ENCODE measurements around the gene APEH. TPM values are rescaled to one million over a fixed set of nuclear protein-coding genes. Genes with fewer than 3 reads are reported as not detected.

Gene APEH
- total RNA-seq, 1 donor from 2014 or later = 80.8 TPM

- Mint-ChIP-seq H3K36me3 (ENCODE audit: low read depth, unreplicated experiment) (peaks cover 2% of the 10 kb centered on the region), H3K4me1 (ENCODE audit: low read depth, unreplicated experiment) (peaks cover 13% of the 10 kb centered on the region), H3K27ac (ENCODE audit: unreplicated experiment) (no peak overlapping the region), H3K9me3 (ENCODE audit: unreplicated experiment) (peaks cover 3% of the 10 kb centered on the region), H3K27me3 (ENCODE audit: low read depth, unreplicated experiment) (peaks cover 13% of the 10 kb centered on the region), H3K4me3 (ENCODE audit: unreplicated experiment) (no peak overlapping the region)
- H3K4me3 ChIP-seq (ENCODE audit: insufficient read depth, low read depth, low read length) = no peak overlapping the region
- H3K27me3 ChIP-seq (ENCODE audit: insufficient read depth, low read length) = no peaks in the 10 kb centered on the region
- H4K20me1 ChIP-seq (ENCODE audit: insufficient read depth, low read length) = no peaks in the 10 kb centered on the region
- no peaks in the 10 kb centered on the region for H3K79me2 ChIP-seq (ENCODE audit: insufficient read depth, low read length)
- H3K9ac ChIP-seq (ENCODE audit: low read length) = no peak overlapping the region
- TF ChIP-seq EZH2 (IDR thresholded peaks at IDR 0.05; ENCODE audit: insufficient read depth, low read length) (no peak), CTCF (IDR thresholded peaks at IDR 0.05; ENCODE audit: insufficient read depth, low read depth, low read length) (no peak)
- no peaks in the 10 kb centered on the region for H3K9me3 ChIP-seq (ENCODE audit: insufficient read depth, low read depth, low read length)
- DNase-seq (ENCODE audit: low read depth) = no peak
- H3K36me3 ChIP-seq (ENCODE audit: insufficient read depth, low read length) = no peaks in the 10 kb centered on the region
- no peak for FAIRE-seq
- H3K4me2 ChIP-seq (ENCODE audit: low read length) = no peak overlapping the region
- H3K4me1 ChIP-seq (ENCODE audit: insufficient read depth, low read length) = no peaks in the 10 kb centered on the region
- H3K27ac ChIP-seq (ENCODE audit: low read depth, low read length) = no peak overlapping the region
- no peak overlapping the region for H2AFZ ChIP-seq (ENCODE audit: low read depth, low read length)
Measured at GRCh38 chr3:49650177-49650576, 24.0 kb upstream of the APEH start.

GRCh38 chr3:49650637-49651036, 23.5 kb upstream of the APEH start:
- no peak for FAIRE-seq
- Mint-ChIP-seq H3K27ac (ENCODE audit: unreplicated experiment) (no peak overlapping the region), H3K4me3 (ENCODE audit: unreplicated experiment) (no peak overlapping the region), H3K4me1 (ENCODE audit: low read depth, unreplicated experiment) (peaks cover 13% of the 10 kb centered on the region), H3K36me3 (ENCODE audit: low read depth, unreplicated experiment) (no peaks in the 10 kb centered on the region), H3K27me3 (ENCODE audit: low read depth, unreplicated experiment) (peaks cover 13% of the 10 kb centered on the region), H3K9me3 (ENCODE audit: unreplicated experiment) (peaks cover 3% of the 10 kb centered on the region)
- Histone ChIP-seq H2AFZ (ENCODE audit: low read depth, low read length) (no peak overlapping the region), H3K4me3 (ENCODE audit: insufficient read depth, low read depth, low read length) (no peak overlapping the region), H3K9ac (ENCODE audit: low read length) (no peak overlapping the region), H3K4me1 (ENCODE audit: insufficient read depth, low read length) (no peaks in the 10 kb centered on the region), H4K20me1 (ENCODE audit: insufficient read depth, low read length) (no peaks in the 10 kb centered on the region), H3K79me2 (ENCODE audit: insufficient read depth, low read length) (no peaks in the 10 kb centered on the region), H3K9me3 (ENCODE audit: insufficient read depth, low read depth, low read length) (no peaks in the 10 kb centered on the region), H3K27me3 (ENCODE audit: insufficient read depth, low read length) (no peaks in the 10 kb centered on the region), H3K27ac (ENCODE audit: low read depth, low read length) (no peak overlapping the region), H3K36me3 (ENCODE audit: insufficient read depth, low read length) (no peaks in the 10 kb centered on the region), H3K4me2 (ENCODE audit: low read length) (no peak overlapping the region)
- no peak for TF ChIP-seq EZH2 (IDR thresholded peaks at IDR 0.05; ENCODE audit: insufficient read depth, low read length)
- no peak for TF ChIP-seq CTCF (IDR thresholded peaks at IDR 0.05; ENCODE audit: insufficient read depth, low read depth, low read length)
- DNase-seq (ENCODE audit: low read depth) = no peak

- peaks cover 21% of the 10 kb centered on the region for H3K27me3 Mint-ChIP-seq (ENCODE audit: low read depth, unreplicated experiment)
Measured at GRCh38 chr3:49652218-49652902, 21.8 kb upstream of the APEH start.

More at GRCh38 chr3:49652218-49652902, 21.8 kb upstream of the APEH start:
- no peaks in the 10 kb centered on the region for H3K36me3 Mint-ChIP-seq (ENCODE audit: low read depth, unreplicated experiment)
- H3K27ac Mint-ChIP-seq (ENCODE audit: unreplicated experiment) = no peak overlapping the region
- H3K36me3 ChIP-seq (ENCODE audit: insufficient read depth, low read length) = no peaks in the 10 kb centered on the region
- no peak overlapping the region for H3K4me2 ChIP-seq (ENCODE audit: low read length)
- no peak overlapping the region for H3K27ac ChIP-seq (ENCODE audit: low read depth, low read length)
- peaks cover 3% of the 10 kb centered on the region for H3K9me3 Mint-ChIP-seq (ENCODE audit: unreplicated experiment)
- no peaks in the 10 kb centered on the region for H4K20me1 ChIP-seq (ENCODE audit: insufficient read depth, low read length)
- no peaks in the 10 kb centered on the region for H3K79me2 ChIP-seq (ENCODE audit: insufficient read depth, low read length)
- H3K9me3 ChIP-seq (ENCODE audit: insufficient read depth, low read depth, low read length) = no peaks in the 10 kb centered on the region
- H3K4me3 Mint-ChIP-seq (ENCODE audit: unreplicated experiment) = no peak overlapping the region
- H3K4me1 Mint-ChIP-seq (ENCODE audit: low read depth, unreplicated experiment) = peaks cover 12% of the 10 kb centered on the region
- no peak overlapping the region for H2AFZ ChIP-seq (ENCODE audit: low read depth, low read length)
- no peaks in the 10 kb centered on the region for H3K4me1 ChIP-seq (ENCODE audit: insufficient read depth, low read length)
- TF ChIP-seq EZH2 (IDR thresholded peaks at IDR 0.05; ENCODE audit: insufficient read depth, low read length) (no peak), CTCF (IDR thresholded peaks at IDR 0.05; ENCODE audit: insufficient read depth, low read depth, low read length) (no peak)
- H3K9ac ChIP-seq (ENCODE audit: low read length) = no peak overlapping the region
- peaks cover 2% of the 10 kb centered on the region for H3K27me3 ChIP-seq (ENCODE audit: insufficient read depth, low read length)
- no peak for FAIRE-seq
- no peak overlapping the region for H3K4me3 ChIP-seq (ENCODE audit: insufficient read depth, low read depth, low read length)
- DNase-seq (ENCODE audit: low read depth) = no peak

Measured in astrocyte (in vitro differentiated cells and primary cell).